NCI-H460 (cell line): ENCODE measurements around the gene TCHP. TPM values are rescaled to one million over a fixed set of nuclear protein-coding genes. Genes with fewer than 3 reads are reported as not detected.
A peak's percentile ranks its signal among the peaks of the same experiment; 100 is the strongest.
"Not testable (repeated sequence)": the region's sequence is repeated elsewhere in the genome, so short reads cannot be mapped to it uniquely, and the experiment has no call there.

ENCODE experiments used
- DNase-seq: peaks from one replicate; pipeline ENCODE4 v3.0.0-alpha.2; 2016; ENCODE audit warnings: low read depth; ENCODE audit errors: extremely low read depth
- polyA plus RNA-seq: library from polyadenylated mRNA; depleted of rRNA; stranded (reverse); fragments of >200 nt; gene quantifications from 2 replicates; pipeline ENCODE4 v1.2.3, GENCODE V29; 2014; cell fraction: nucleus; rRNA removed
- total RNA-seq: library from RNA; depleted of rRNA; stranded (reverse); fragments of >200 nt; shearing (Covaris generic); gene quantifications from 2 replicates; pipeline ENCODE4 v1.2.3, GENCODE V29; 2014; rRNA removed

TCHP gene
- total RNA-seq = 26.2 and 36.0 TPM in 2 replicates
- polyA plus RNA-seq = 57.8 and 60.9 TPM in 2 replicates

- peak; percentile 85 for DNase-seq
Observed at GRCh38 chr12:109899783-109900751, at the start of gene TCHP. Gene TCHP (plus strand): TSS chr12:109900274. CDS start chr12:109903027, 2,753 bp downstream.

GRCh38 chr12:109850518-109850917 is 49.6 kb upstream of the TCHP start:
- not testable (repeated sequence) for DNase-seq

GRCh38 chr12:109855377-109855776 is 44.7 kb upstream of the TCHP start:
- DNase-seq = no peak

- no peak for DNase-seq
Observed at GRCh38 chr12:109857715-109858114, 42.4 kb upstream of the TCHP start.

GRCh38 chr12:109858764-109859163 is 41.3 kb upstream of the TCHP start:
- DNase-seq = no peak

- DNase-seq = no peak
Observed at GRCh38 chr12:109860977-109861376, 39.1 kb upstream of the TCHP start.

- DNase-seq = no peak
Observed at GRCh38 chr12:109861689-109862314, 38.3 kb upstream of the TCHP start.

- DNase-seq = not testable (repeated sequence)
Observed at GRCh38 chr12:109862491-109862890, 37.6 kb upstream of the TCHP start.

- DNase-seq = no peak
Observed at GRCh38 chr12:109863847-109864712, 36.0 kb upstream of the TCHP start.

- DNase-seq = no peak
Observed at GRCh38 chr12:109864916-109865315, 35.2 kb upstream of the TCHP start.

GRCh38 chr12:109868182-109869051 is 31.7 kb upstream of the TCHP start:
- DNase-seq = no peak

GRCh38 chr12:109870648-109871047 is 29.4 kb upstream of the TCHP start:
- DNase-seq = no peak

- DNase-seq = no peak
Observed at GRCh38 chr12:109871668-109872314, 28.3 kb upstream of the TCHP start.

- no peak for DNase-seq
Observed at GRCh38 chr12:109873653-109874052, 26.4 kb upstream of the TCHP start.

GRCh38 chr12:109875572-109876131 is 24.4 kb upstream of the TCHP start:
- DNase-seq = no peak

GRCh38 chr12:109876406-109876805 is 23.7 kb upstream of the TCHP start:
- DNase-seq = no peak

- no peak for DNase-seq
Observed at GRCh38 chr12:109877504-109878246, 22.4 kb upstream of the TCHP start.

GRCh38 chr12:109878247-109878625 is 21.8 kb upstream of the TCHP start:
- no peak for DNase-seq
